Activated naive CD4-positive, alpha-beta T cell (primary cell): ENCODE data around the gene MED17.
"Not testable (repeated sequence)": the region's sequence is repeated elsewhere in the genome, so short reads cannot be mapped to it uniquely, and the experiment has no call there.

Experiments used
- DNase-seq, 4 experiments: peaks; one replicate each; lab custom pipeline; 2025; lab: John Stamatoyannopoulos, UW

The MED17 gene

GRCh38 chr11:93757924-93758865 is 25.9 kb upstream of the MED17 start:
- no peak for DNase-seq

GRCh38 chr11:93759123-93759522 is 25.0 kb upstream of the MED17 start:
- not testable (repeated sequence) for DNase-seq

GRCh38 chr11:93761910-93762309 is 22.2 kb upstream of the MED17 start:
- DNase-seq: no peak

- DNase-seq: no peak
These were observed 18.5 kb upstream of the MED17 start for GRCh38 chr11:93765551-93765950.

GRCh38 chr11:93766504-93766903 is 17.6 kb upstream of the MED17 start:
- DNase-seq: no peak

GRCh38 chr11:93767018-93767417 is 17.1 kb upstream of the MED17 start:
- DNase-seq: no peak

- no peak for DNase-seq
These were observed 13.9 kb upstream of the MED17 start for GRCh38 chr11:93770160-93770559.

- DNase-seq: no peak
These were observed 12.0 kb upstream of the MED17 start for GRCh38 chr11:93772123-93772522.

GRCh38 chr11:93773045-93773477 is 11.0 kb upstream of the MED17 start:
- DNase-seq: no peak

- no peak for DNase-seq
These were observed 10.4 kb upstream of the MED17 start for GRCh38 chr11:93773601-93774200.

- not testable (repeated sequence) for DNase-seq
These were observed 9.5 kb upstream of the MED17 start for GRCh38 chr11:93774560-93774959.

GRCh38 chr11:93775289-93775688 is 8.8 kb upstream of the MED17 start:
- DNase-seq: no peak

- DNase-seq: no peak
These were observed 720 bp upstream of the MED17 start for GRCh38 chr11:93783362-93783761.

GRCh38 chr11:93783765-93784144 is 327 bp upstream of the MED17 start:
- no peak for DNase-seq

- no peak for DNase-seq
These were observed 866 bp downstream of the MED17 start for GRCh38 chr11:93784935-93785360.

- DNase-seq: no peak
These were observed 7.4 kb downstream of the MED17 start for GRCh38 chr11:93791493-93791892.

GRCh38 chr11:93796441-93797231 is 12.6 kb downstream of the MED17 start:
- DNase-seq: no peak

GRCh38 chr11:93801366-93801765 is 17.3 kb downstream of the MED17 start:
- no peak for DNase-seq

GRCh38 chr11:93804879-93805278 is 20.8 kb downstream of the MED17 start:
- DNase-seq: no peak

GRCh38 chr11:93807980-93808379 is 23.9 kb downstream of the MED17 start:
- DNase-seq: no peak

GRCh38 chr11:93813974-93814373 is 29.9 kb downstream of the MED17 start:
- DNase-seq: no peak

- no peak for DNase-seq
These were observed 31.0 kb downstream of the MED17 start for GRCh38 chr11:93814966-93815633.
